HG03520 (cell line): Measurements from ENCODE around the gene LPCAT1.
"Not testable (repeated sequence)": the region's sequence is repeated elsewhere in the genome, so short reads cannot be mapped to it uniquely, and the experiment has no call there.

ENCODE experiments used
- ATAC-seq: cut with Tn5 transposase; IDR thresholded peaks from one replicate; pipeline ENCODE4 v1.9.1; 2021; ENCODE audit warnings: mild to moderate bottlenecking, moderate library complexity; ENCODE audit not compliant: unreplicated experiment

LPCAT1 gene

DNA sequence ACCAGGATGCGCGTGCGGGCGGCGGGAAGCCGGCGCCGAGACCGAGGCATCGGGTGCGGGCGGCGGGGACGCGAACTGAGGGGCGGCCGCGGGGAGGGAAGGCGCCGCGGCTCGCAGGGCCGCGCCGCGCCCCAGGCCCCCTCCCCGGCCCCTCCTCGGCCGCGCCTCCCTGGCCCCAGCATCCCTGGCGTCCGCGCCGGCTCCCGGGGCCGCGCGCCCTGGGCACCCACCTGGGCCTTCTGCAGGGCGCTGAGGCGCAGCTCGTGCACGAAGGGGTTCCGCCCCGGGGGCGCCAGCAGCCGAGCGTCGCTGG is 324 bp downstream of the LPCAT1 start:
- ATAC-seq, result peak; percentile 24

- ATAC-seq, result peak; percentile 3
Measured at GRCh38 chr5:1522601-1523479, 920 bp downstream of the LPCAT1 start.

DNA sequence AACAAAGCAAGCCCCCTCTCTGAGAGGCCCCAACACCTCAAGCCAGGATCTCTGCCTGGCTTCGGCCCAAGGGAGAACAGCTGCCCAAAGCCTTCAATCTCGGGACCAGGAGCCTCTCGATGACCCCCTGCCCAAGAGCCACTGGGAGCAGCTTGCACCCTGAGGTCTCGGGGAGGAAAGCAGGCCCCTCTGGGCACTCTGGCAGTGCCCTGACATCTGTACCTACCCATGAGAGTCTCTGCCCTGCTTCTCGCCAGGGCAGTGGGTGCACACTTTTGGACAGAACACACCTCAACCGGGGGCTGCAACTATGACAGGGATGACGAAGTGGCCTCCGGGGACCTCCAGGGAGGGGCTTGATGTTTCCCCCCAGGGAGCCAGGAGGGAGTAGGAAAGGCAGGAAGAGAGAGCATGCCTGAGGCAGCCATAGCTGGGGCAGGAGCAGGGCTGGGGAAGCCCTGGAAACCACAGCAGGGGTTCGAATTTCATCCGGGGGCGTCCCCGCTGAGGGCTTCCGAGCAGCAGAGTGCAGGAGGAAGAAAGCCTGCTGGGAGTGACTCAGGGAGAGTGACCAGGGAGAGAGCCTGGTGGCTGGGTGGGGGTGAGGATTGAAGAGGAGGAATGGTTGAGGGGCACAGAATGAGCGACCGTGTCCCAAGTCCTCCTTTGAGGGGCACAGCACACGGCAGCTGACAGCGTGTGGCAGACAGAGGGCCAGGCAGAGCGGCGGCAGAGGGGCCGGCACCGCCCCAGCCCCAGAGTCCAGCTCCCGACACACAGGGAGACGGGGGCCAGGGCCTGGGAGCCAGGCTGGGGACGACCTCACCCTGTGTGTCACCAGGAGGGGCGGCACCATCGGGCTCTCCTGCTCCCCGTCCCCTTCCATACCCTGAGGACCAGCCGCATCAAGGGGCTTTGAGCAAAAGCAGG is 1.8 kb downstream of the LPCAT1 start:
- no peak for ATAC-seq

DNA sequence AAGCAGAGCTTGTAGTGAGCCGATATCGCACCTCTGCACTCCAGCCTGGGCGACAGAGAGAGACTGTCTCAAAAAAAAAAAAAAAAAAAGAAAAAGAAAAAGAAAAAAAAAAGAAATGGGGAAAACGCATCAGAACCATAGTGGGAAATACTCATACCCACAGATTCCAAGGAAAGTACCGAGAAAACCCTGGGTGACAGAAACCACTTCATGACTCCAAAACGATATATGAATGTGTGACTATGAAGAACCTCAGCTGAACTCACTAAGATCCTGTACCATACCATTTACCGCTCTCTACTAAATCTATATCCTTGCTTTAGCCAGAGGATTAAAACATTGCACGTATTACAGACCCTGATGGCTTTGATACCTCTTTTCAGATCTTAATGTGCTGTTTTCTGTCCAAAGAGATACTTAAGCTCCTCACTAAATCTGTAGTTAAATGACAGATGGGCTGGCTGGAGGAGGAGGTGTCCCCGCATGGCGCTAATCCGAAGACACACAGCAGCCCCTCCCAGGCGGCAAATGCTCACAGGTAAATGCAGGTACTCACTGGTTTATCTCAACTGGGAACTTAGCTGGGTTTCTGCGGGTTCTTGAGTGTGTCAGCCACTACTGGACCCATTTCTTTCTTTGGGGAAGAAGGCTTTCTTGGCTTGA is 2.8 kb downstream of the LPCAT1 start:
- ATAC-seq, result no peak

DNA sequence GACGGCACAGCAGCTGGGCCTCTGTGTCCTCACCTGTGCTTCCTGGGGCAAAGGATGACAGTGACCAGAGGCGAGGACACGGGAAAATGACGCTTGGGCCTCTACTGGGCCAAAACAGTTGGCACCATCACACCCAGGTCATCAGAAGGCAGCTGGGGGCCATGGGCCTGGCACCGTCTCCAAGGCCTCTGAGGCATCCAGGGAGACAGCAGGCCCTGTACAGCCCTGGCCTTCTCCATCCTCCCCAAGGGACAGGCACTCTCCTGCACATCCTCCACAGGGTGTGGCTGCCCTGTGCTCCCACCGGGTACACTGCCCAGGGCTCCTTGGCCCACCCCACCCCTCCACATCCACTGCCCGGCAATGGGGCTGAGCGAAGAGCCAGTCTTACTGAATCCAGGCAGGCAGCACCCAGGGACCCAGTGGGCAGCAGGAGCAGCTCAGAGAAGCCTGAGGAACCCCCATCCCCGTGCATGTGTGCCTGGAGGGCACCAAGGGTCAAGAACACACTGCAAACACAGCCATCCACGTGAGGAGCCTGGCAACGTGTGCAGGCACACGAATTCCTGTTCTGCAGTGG is 4.0 kb downstream of the LPCAT1 start:
- ATAC-seq, result no peak

DNA sequence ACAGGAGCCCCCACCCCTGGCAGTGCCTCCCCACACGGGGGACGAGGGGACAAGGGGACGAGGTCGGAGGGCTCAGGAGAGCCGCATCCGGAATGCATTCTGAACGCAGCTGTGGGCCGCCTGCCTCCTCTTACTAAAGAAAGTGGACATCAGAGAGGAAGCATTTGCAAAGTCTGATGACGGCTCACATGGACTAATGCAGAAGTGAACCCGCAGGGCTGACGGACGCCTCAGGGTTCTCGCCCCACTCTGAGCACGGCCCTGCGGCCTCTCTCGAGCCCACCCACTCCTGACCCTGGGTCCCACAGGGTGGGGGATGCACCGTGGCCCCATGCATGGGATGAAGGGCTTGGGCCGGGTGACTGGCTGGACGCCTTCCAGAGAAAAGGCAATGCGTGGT is 5.9 kb downstream of the LPCAT1 start:
- ATAC-seq, result no peak

GRCh38 chr5:1516615-1517601 is 6.9 kb downstream of the LPCAT1 start:
- no peak for ATAC-seq

- ATAC-seq, result no peak
Measured at GRCh38 chr5:1515921-1516571, 7.7 kb downstream of the LPCAT1 start.

- no peak for ATAC-seq
Measured at GRCh38 chr5:1515311-1515920, 8.3 kb downstream of the LPCAT1 start.

DNA sequence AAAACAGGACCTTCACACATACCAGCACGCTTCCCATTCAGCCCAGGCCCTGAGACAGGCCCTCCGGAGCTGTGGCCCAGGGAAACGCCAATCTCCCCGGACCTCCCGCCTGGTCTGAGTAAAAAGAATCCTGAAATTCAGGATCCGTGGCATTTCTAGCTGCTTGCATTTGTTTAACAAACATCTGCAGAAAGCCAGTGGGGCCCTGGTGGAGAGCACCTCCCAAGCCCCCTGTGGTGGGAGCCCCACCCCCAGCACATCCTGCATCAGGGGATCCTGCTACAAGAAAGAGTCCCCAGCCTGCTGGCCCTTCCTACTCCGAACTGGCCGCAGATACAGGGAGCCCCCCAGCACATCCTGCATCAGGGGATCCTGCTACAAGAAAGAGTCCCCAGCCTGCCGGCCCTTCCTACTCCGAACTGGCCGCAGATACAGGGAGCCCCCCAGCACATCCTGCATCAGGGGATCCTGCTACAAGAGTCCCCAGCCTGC is 8.9 kb downstream of the LPCAT1 start:
- ATAC-seq, result not testable (repeated sequence)

DNA sequence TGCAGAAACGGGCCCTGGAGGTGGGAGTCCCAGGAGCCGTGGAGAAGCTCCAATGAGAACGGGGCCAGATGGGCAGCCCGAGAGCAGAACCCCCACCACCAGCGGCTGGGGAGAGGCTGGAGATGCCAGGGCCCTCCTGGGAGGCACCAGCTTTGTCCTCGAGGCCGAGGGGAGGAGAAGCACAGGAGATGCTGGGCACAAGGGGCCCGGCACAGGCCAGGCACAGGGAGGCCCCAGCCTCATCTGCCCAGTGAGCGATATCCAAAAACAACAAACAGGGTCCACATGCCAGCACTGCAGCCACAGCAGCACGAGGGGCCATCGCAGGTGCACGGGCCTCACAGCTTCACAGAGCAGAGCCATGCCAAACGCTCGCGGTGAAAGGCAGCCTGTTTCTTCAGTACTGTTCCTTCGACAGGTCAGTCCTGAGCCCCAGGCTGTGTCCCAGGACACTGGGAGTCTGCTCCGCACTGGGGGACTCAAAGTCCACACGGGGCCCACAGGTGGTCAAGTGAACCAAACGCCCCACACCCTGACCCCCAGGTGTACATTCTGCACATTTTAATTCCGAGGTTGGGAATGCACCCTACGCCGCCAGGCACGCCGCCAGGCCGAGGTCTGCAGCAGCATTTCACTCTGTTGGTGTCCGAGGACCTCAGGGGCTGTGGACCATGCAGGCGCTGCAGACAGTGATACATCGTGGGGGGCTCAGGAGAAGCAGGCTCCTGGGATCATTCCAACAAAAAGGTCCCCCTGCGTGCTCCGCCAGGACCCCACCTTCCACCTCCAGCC is 9.5 kb downstream of the LPCAT1 start:
- ATAC-seq, result no peak

DNA sequence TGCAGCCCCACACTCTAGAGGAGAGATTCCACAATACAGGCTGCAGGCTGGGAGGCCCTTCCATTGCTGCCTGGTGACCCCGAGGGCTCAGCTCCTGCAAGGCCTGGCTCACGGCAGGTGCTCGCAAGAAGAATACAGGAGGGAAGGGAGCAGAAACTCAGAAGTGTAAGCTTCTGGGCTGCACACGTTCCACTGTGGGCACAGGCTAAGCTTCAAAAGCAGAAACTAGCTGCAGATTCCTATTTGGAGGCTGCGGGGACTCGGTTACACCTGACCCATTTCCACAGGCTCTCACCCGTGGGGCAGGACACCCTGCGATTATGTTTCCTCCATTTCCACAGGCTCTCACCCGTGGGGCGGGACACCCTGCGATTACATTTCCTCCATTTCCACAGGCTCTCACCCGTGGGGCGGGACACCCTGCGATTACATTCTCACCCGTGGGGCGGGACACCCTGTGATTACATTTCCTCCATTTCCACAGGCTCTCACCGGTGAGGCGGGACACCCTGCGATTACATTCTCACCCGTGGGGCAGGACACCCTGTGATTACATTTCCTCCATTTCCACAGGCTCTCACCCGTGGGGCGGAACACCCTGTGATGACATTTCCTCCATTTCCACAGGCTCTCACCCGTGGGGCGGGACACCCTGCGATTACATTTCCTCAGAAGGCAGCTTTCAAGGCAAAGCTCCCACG is 10.3 kb downstream of the LPCAT1 start:
- no peak for ATAC-seq

DNA sequence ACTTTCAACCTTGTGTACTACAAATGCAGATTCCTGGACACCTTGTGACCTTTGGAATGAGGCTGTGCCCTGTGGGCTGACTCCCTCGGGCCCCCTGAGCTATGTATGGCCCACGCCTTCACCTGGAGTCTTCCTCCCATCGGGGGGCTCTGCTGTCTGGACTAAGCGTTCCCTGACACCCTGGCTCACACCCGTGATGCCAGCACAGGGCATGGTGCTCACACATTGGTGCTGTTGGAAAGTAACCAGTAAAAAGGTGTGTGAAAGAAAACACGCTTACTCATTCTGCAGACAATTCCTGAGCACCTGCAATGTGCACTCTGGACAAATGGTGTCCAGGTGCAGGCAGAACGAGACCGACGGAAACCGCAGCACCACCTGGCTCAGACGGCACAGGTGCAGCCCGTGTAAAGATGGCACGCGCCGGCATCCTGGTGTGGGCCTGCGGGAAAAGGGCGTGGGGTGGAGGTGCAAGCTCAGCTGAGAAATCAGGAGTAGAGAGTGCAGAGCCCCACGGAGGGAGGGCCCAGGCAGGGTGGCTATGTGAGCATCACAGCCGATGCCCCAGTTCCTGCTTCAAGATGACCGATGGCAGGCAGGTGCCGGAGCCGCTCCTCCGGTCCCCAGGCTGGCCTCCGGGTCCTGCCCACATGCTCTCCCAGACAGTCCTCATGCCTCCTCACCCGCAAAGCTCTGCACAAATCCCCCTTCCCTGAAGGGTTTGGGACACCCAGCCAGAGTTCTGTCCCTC is 11.0 kb downstream of the LPCAT1 start:
- ATAC-seq, result no peak

GRCh38 chr5:1511651-1512540 is 11.9 kb downstream of the LPCAT1 start:
- ATAC-seq, result no peak

GRCh38 chr5:1511048-1511447 is 12.7 kb downstream of the LPCAT1 start:
- no peak for ATAC-seq

DNA sequence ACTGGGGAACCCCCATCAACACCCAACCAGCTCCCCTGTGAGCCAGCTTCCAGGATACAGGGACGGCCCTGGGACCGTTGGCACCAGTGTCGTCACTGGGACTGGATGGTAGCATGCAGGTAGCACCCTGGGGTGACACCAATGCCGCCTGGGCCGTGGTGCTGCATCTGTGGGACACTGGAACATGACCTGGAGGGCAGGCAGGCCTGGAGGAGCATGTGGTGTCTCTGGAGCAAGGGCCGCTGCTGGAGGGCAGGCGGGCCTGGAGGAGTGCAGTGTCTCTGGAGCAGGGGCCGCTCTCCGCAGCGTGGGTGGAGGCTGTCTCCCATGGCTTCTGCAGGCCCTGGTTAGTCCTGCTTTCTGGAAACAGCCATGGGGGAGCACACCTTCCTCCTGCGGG is 13.1 kb downstream of the LPCAT1 start:
- no peak for ATAC-seq
